Lung (tissue), 12 donors: Measurements from ENCODE around the gene TMEM272. TPM values are rescaled to one million over a fixed set of nuclear protein-coding genes. Genes with fewer than 3 reads are reported as not detected.

Experiments
- ATAC-seq: fragments of 200-7000 bp; cut with Tn5 transposase; one replicate; pipeline ENCODE4 v1.9.1; 2020; ENCODE audit warnings: moderate number of reproducible peaks; ENCODE audit not compliant: insufficient read depth, low FRiP score
- DNase-seq, 3 donors: peaks; one replicate each; pipeline ENCODE4 v3.0.0-alpha.2; 2013 to 2017
- H3K27ac ChIP-seq, 2 donors: one replicate each; pipeline ENCODE4 v1.5.1; 2013; ENCODE audit warnings: mild to moderate bottlenecking in 2 of 2, moderate library complexity in 2 of 2, control low read depth in 1 of 2, inconsistent platforms in 1 of 2, low read depth in 1 of 2, low read length in 1 of 2
- H3K27me3 ChIP-seq, 3 donors: one replicate each; pipeline ENCODE4 v1.5.1; 2013; ENCODE audit warnings: low read length in 2 of 3; ENCODE audit not compliant: control insufficient read depth in 3 of 3, insufficient read depth in 3 of 3
- H3K36me3 ChIP-seq, 4 donors: one replicate each; pipeline ENCODE4 v1.5.1; 2013; ENCODE audit warnings: low read length in 4 of 4, mild to moderate bottlenecking in 1 of 4, moderate library complexity in 1 of 4; ENCODE audit not compliant: control insufficient read depth in 4 of 4, insufficient read depth in 4 of 4
- H3K4me1 ChIP-seq, 5 donors: one replicate each; pipeline ENCODE4 v1.5.1; 2013; ENCODE audit warnings: low read length in 5 of 5, mild to moderate bottlenecking in 2 of 5, moderate library complexity in 1 of 5; ENCODE audit not compliant: control insufficient read depth in 5 of 5, insufficient read depth in 5 of 5
- H3K4me3 ChIP-seq: one replicate; pipeline ENCODE4 v1.5.1; 2013; ENCODE audit warnings: mild to moderate bottlenecking, control low read depth, moderate library complexity
- H3K9ac ChIP-seq, 2 donors: one replicate each; pipeline ENCODE4 v1.5.1; 2013; ENCODE audit warnings: low read length in 2 of 2, control low read depth in 1 of 2; ENCODE audit not compliant: insufficient read depth in 1 of 2
- H3K9me3 ChIP-seq, 4 donors: one replicate each; pipeline ENCODE4 v1.5.1; 2013; ENCODE audit warnings: low read length in 3 of 4, mild to moderate bottlenecking in 1 of 4, moderate library complexity in 1 of 4; ENCODE audit not compliant: control insufficient read depth in 4 of 4, insufficient read depth in 3 of 4
- WGBS, 2 donors: extraction: QIAGEN DNeasy Blood & Tissue Kit; methylation state at CpG; one replicate each; pipeline ENCODE4 v1.1.7; 2013; 5-methylcytosine and 5-hydroxymethylcytosine counted together
- polyA plus RNA-seq, 2 donors: library from polyadenylated mRNA; stranded (reverse); fragments of 200-250 nt; gene quantifications; one replicate each; pipeline ENCODE4 v1.2.1, GENCODE V29; 2013
- total RNA-seq, 2 donors: library from RNA; depleted of rRNA in 1 of 2; stranded (reverse); fragments of >200 nt in 1 of 2; gene quantifications; one replicate each; pipeline ENCODE4 v1.2.1, GENCODE V29; 2014 to 2021
- TF ChIP-seq, protein P1 (sequence below): IDR thresholded peaks from 2 replicates; pipeline ENCODE4 v1.5.1; 2012; ENCODE audit warnings: mild to moderate bottlenecking; ENCODE audit errors: control extremely low read depth, extremely low read depth
- donor health status: control.
- donor health status: control.
- donor health status: Bipolar disorder and iron deficiency.
- donor health status: healthy.
- donor health status: DM: yes; HTN: yes; CAD: no.

The TMEM272 gene
- total and polyA plus RNA-seq, 4 donors, result 0.08 to 0.55 (median 0.09) TPM

- ATAC-seq, result peak; percentile 23
These were observed 12.4 kb downstream of the TMEM272 start for GRCh38 chr13:51832471-51833152.

GRCh38 chr13:51831519-51831918, 13.5 kb downstream of the TMEM272 start:
- Histone ChIP-seq H3K4me1 (peaks cover 0 to 7% (median 3%) of the 10 kb centered on the region in 5 donors), H3K36me3 (no peaks in the 10 kb centered on the region), H3K4me3 (no peak overlapping the region), H3K27me3 (no peaks in the 10 kb centered on the region), H3K9me3 (no peaks in the 10 kb centered on the region), H3K9ac (no peak overlapping the region), H3K27ac (no peak overlapping the region)
- no peak for ATAC-seq
- no peak for DNase-seq
- 95 to 98% methylated on average over 5 of the region's 5 CpGs for WGBS, 2 donors
- TF ChIP-seq, protein P1, sequence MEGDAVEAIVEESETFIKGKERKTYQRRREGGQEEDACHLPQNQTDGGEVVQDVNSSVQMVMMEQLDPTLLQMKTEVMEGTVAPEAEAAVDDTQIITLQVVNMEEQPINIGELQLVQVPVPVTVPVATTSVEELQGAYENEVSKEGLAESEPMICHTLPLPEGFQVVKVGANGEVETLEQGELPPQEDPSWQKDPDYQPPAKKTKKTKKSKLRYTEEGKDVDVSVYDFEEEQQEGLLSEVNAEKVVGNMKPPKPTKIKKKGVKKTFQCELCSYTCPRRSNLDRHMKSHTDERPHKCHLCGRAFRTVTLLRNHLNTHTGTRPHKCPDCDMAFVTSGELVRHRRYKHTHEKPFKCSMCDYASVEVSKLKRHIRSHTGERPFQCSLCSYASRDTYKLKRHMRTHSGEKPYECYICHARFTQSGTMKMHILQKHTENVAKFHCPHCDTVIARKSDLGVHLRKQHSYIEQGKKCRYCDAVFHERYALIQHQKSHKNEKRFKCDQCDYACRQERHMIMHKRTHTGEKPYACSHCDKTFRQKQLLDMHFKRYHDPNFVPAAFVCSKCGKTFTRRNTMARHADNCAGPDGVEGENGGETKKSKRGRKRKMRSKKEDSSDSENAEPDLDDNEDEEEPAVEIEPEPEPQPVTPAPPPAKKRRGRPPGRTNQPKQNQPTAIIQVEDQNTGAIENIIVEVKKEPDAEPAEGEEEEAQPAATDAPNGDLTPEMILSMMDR, result no peak

More at GRCh38 chr13:51832471-51833152, 12.4 kb downstream of the TMEM272 start:
- peak in 1 of 3 donors; percentile 30 for DNase-seq
- Histone ChIP-seq H3K4me1 (peaks cover 0 to 1% (median 0%) of the 10 kb centered on the region in 5 donors), H3K9me3 (no peaks in the 10 kb centered on the region), H3K36me3 (no peaks in the 10 kb centered on the region), H3K9ac (no peak overlapping the region), H3K27ac (no peak overlapping the region), H3K27me3 (no peaks in the 10 kb centered on the region), H3K4me3 (no peak overlapping the region)
- TF ChIP-seq, protein P1, result peak; percentile 37
- WGBS, 2 donors, result 73 to 75% methylated on average over 6 of the region's 6 CpGs

- 96 to 99% methylated on average over 2 of the region's 2 CpGs for WGBS, 2 donors
- peaks cover 0 to 23% (median 6%) of the 10 kb centered on the region in 5 donors for H3K4me1 ChIP-seq
- DNase-seq, result no peak
- ATAC-seq, result no peak
- H3K9me3 ChIP-seq, result no peaks in the 10 kb centered on the region
- no peak overlapping the region for H3K4me3 ChIP-seq
- no peak overlapping the region for H3K9ac ChIP-seq
- TF ChIP-seq, protein P1, result no peak
- no peaks in the 10 kb centered on the region for H3K27me3 ChIP-seq
- no peak overlapping the region for H3K27ac ChIP-seq
- no peaks in the 10 kb centered on the region for H3K36me3 ChIP-seq
These were observed 15.4 kb downstream of the TMEM272 start for GRCh38 chr13:51829568-51829899.
